NOMO-1 (cell line): ENCODE results near the gene HECTD2.
"Not testable (repeated sequence)": the region's sequence is repeated elsewhere in the genome, so short reads cannot be mapped to it uniquely, and the experiment has no call there.

Experiments used
- DNase-seq, 2 experiments: peaks; one replicate each; lab custom pipeline; 2025; ENCODE audit not compliant: unreplicated experiment in 2 of 2; lab: John Stamatoyannopoulos, UW

HECTD2 gene

GRCh38 chr10:91528080-91528479 lies 117.9 kb downstream of the HECTD2 start:
- no peak for DNase-seq

- no peak for DNase-seq
These were observed 118.6 kb downstream of the HECTD2 start for GRCh38 chr10:91528768-91529167.

GRCh38 chr10:91534789-91535188 lies 124.6 kb downstream of the HECTD2 start:
- DNase-seq: not testable (repeated sequence)

- no peak for DNase-seq
These were observed 126.0 kb downstream of the HECTD2 start for GRCh38 chr10:91536111-91536510.

- no peak for DNase-seq
These were observed 126.6 kb downstream of the HECTD2 start for GRCh38 chr10:91536733-91537132.

- DNase-seq: no peak
These were observed 127.7 kb downstream of the HECTD2 start for GRCh38 chr10:91537614-91538383.

- no peak for DNase-seq
These were observed 129.8 kb downstream of the HECTD2 start for GRCh38 chr10:91539930-91540329.

GRCh38 chr10:91540733-91541132 lies 130.6 kb downstream of the HECTD2 start:
- DNase-seq: no peak

GRCh38 chr10:91541481-91541880 lies 131.3 kb downstream of the HECTD2 start:
- no peak for DNase-seq

GRCh38 chr10:91545384-91545783 lies 135.2 kb downstream of the HECTD2 start:
- DNase-seq: no peak

- no peak for DNase-seq
These were observed 135.7 kb downstream of the HECTD2 start for GRCh38 chr10:91545838-91546237.

GRCh38 chr10:91549262-91549661 lies 139.1 kb downstream of the HECTD2 start:
- DNase-seq: no peak

GRCh38 chr10:91550021-91550420 lies 139.9 kb downstream of the HECTD2 start:
- no peak for DNase-seq

GRCh38 chr10:91551856-91552255 lies 141.7 kb downstream of the HECTD2 start:
- no peak for DNase-seq

- no peak for DNase-seq
These were observed 142.3 kb downstream of the HECTD2 start for GRCh38 chr10:91552274-91553095.

- no peak for DNase-seq
These were observed 145.3 kb downstream of the HECTD2 start for GRCh38 chr10:91555455-91555854.

GRCh38 chr10:91556691-91557566 lies 146.8 kb downstream of the HECTD2 start:
- DNase-seq: no peak

GRCh38 chr10:91557651-91558111 lies 147.5 kb downstream of the HECTD2 start:
- peak in 1 of 2 experiments; percentile 57 for DNase-seq

- DNase-seq: no peak
These were observed 148.3 kb downstream of the HECTD2 start for GRCh38 chr10:91558473-91558872.

- no peak for DNase-seq
These were observed 149.0 kb downstream of the HECTD2 start for GRCh38 chr10:91559169-91559568.

GRCh38 chr10:91559750-91560149 lies 149.6 kb downstream of the HECTD2 start:
- DNase-seq: no peak
